PC-9 (cell line): ENCODE data around the gene GBE1. TPM values are rescaled to one million over a fixed set of nuclear protein-coding genes. Genes with fewer than 3 reads are reported as not detected.

Experiments used
- BruUV-seq: library from RNA; stranded (reverse); fragments of 400-500 nt; replicated peaks from 2 replicates; lab custom pipeline; 2021; lab: Mats Ljungman, UMichigan
- CTCF ChIA-PET: fragments of 300-600 bp; sonication (Branson Sonifier 250); formaldehyde crosslinking; loops from one replicate; lab custom pipeline; 2022; ENCODE audit warnings: antibody characterized with exemption; lab: Charles Lee
- POLR2A ChIA-PET: fragments of 300-600 bp; sonication (Branson Sonifier 250); formaldehyde crosslinking; loops from one replicate; lab custom pipeline; 2022; ENCODE audit warnings: antibody characterized with exemption; ENCODE audit not compliant: unreplicated experiment; lab: Charles Lee
- DNase-seq, 2 experiments: peaks; one replicate each; pipeline versions ENCODE4 v3.0.0 to v3.0.0-alpha.2; 2015 to 2022; ENCODE audit warnings: mixed read lengths in 1 of 2
- H2AFZ ChIP-seq: fragments of 200-600 bp; sonication (generic); 2 replicates; pipeline ENCODE4 v1.8.1; 2017; ENCODE audit warnings: antibody characterized with exemption
- H3F3A ChIP-seq: fragments of 200-600 bp; sonication (generic); 2 replicates; pipeline ENCODE4 v1.8.1; 2017; ENCODE audit warnings: antibody characterized with exemption, mild to moderate bottlenecking, low read depth; ENCODE audit not compliant: insufficient read depth
- H3K27ac ChIP-seq: fragments of 200-600 bp; sonication (generic); 2 replicates; pipeline ENCODE4 v1.6.1; 2016; ENCODE audit warnings: mixed run types
- H3K27me3 ChIP-seq: fragments of 200-600 bp; sonication (generic); 2 replicates; pipeline ENCODE4 v1.6.1; 2016; ENCODE audit warnings: low read depth, mixed run types; ENCODE audit not compliant: insufficient read depth
- H3K36me3 ChIP-seq: fragments of 200-600 bp; sonication (generic); 2 replicates; pipeline ENCODE4 v1.6.1; 2016; ENCODE audit warnings: low read depth, mixed run types
- H3K4me1 ChIP-seq: fragments of 200-600 bp; sonication (generic); replicated peaks from 2 replicates; pipeline ENCODE4 v1.6.1; 2016; ENCODE audit warnings: mixed run types; ENCODE audit not compliant: insufficient read depth
- H3K4me2 ChIP-seq: fragments of 200-600 bp; sonication (generic); 2 replicates; pipeline ENCODE4 v1.6.1; 2017; ENCODE audit warnings: mixed run types
- H3K4me3 ChIP-seq: fragments of 200-600 bp; sonication (generic); 2 replicates; pipeline ENCODE4 v1.6.1; 2016; ENCODE audit warnings: mixed run types
- H3K79me2 ChIP-seq: fragments of 200-600 bp; sonication (generic); 2 replicates; pipeline ENCODE4 v1.6.1; 2017; ENCODE audit warnings: low read depth, mixed run types
- H3K9me2 ChIP-seq: fragments of 200-600 bp; sonication (generic); 2 replicates; pipeline ENCODE4 v1.8.1; 2017; ENCODE audit warnings: mild to moderate bottlenecking; ENCODE audit not compliant: insufficient read depth
- H3K9me3 ChIP-seq: fragments of 200-600 bp; sonication (generic); 2 replicates; pipeline ENCODE4 v1.8.1; 2016; ENCODE audit warnings: low read depth; ENCODE audit not compliant: insufficient read depth
- H4K20me1 ChIP-seq: fragments of 200-600 bp; sonication (generic); 2 replicates; pipeline ENCODE4 v1.8.1; 2017; ENCODE audit not compliant: insufficient read depth
- CTCF ChIP-seq: fragments of 200-600 bp; sonication (generic); conservative IDR thresholded peaks from 2 replicates; pipeline ENCODE4 v1.6.1; 2017; ENCODE audit warnings: mixed run types, antibody characterized with exemption, mild to moderate bottlenecking, moderate library complexity
- EZH2 ChIP-seq: fragments of 200-600 bp; sonication (generic); IDR thresholded peaks from 2 replicates; pipeline ENCODE4 v1.8.0; 2017; ENCODE audit warnings: antibody characterized with exemption, low read depth
- intact Hi-C: fragments of 100-400 bp; cut with micrococcal nuclease; formaldehyde crosslinking; loops from one replicate; pipeline ENCODE4 v1.10.0; 2022; ENCODE audit not compliant: unreplicated experiment
- total RNA-seq: library from RNA; stranded (reverse); gene quantifications from 2 replicates; pipeline ENCODE4 v1.2.3, GENCODE V29; 2021

Gene GBE1
- total RNA-seq, 1 experiment from 2014 or later: 31.2 TPM

- ChIA-PET CTCF (no interaction called here), POLR2A (no interaction called here)
- Histone ChIP-seq H3K9me2 (no peaks in the 10 kb centered on the region), H4K20me1 (no peaks in the 10 kb centered on the region), H3K4me1 (no peaks in the 10 kb centered on the region), H3K27me3 (no peaks in the 10 kb centered on the region), H3K36me3 (no peaks in the 10 kb centered on the region), H2AFZ (no peak overlapping the region), H3K79me2 (no peaks in the 10 kb centered on the region), H3F3A (no peaks in the 10 kb centered on the region), H3K4me2 (no peak overlapping the region), H3K4me3 (no peak overlapping the region), H3K9me3 (0 out of 2 replicates have a peak, but pooled peaks cover 5% of the 10 kb centered on the region), H3K27ac (no peak overlapping the region)
- TF ChIP-seq CTCF (no peak), EZH2 (no peak)
- intact Hi-C loops: no loop called here
- no TSS peak for BruUV-seq
- DNase-seq: no peak
Measured at GRCh38 chr3:81638480-81638879, 123.0 kb downstream of the GBE1 start.

GRCh38 chr3:81632659-81633058 lies 128.8 kb downstream of the GBE1 start:
- no peak overlapping the region for H2AFZ ChIP-seq
- no peak overlapping the region for H3K4me3 ChIP-seq
- ChIA-PET POLR2A (no interaction called here), CTCF (no interaction called here)
- no peak for DNase-seq
- no peaks in the 10 kb centered on the region for H3F3A ChIP-seq
- H3K27ac ChIP-seq: no peak overlapping the region
- H3K4me2 ChIP-seq: no peak overlapping the region
- H3K27me3 ChIP-seq: no peaks in the 10 kb centered on the region
- intact Hi-C loops: no loop called here
- no peaks in the 10 kb centered on the region for H3K79me2 ChIP-seq
- TF ChIP-seq EZH2 (no peak), CTCF (no peak)
- H4K20me1 ChIP-seq: no peaks in the 10 kb centered on the region
- H3K9me3 ChIP-seq: no peaks in the 10 kb centered on the region
- no peaks in the 10 kb centered on the region for H3K9me2 ChIP-seq
- no TSS peak for BruUV-seq
- H3K4me1 ChIP-seq: no peaks in the 10 kb centered on the region
- no peaks in the 10 kb centered on the region for H3K36me3 ChIP-seq

- no peaks in the 10 kb centered on the region for H3K79me2 ChIP-seq
- H4K20me1 ChIP-seq: no peaks in the 10 kb centered on the region
- no peaks in the 10 kb centered on the region for H3K9me3 ChIP-seq
- H3K4me2 ChIP-seq: no peak overlapping the region
- no peaks in the 10 kb centered on the region for H3K27me3 ChIP-seq
- no peak overlapping the region for H3K4me3 ChIP-seq
- BruUV-seq: no TSS peak
- ChIA-PET POLR2A (no interaction called here), CTCF (no interaction called here)
- no peaks in the 10 kb centered on the region for H3K4me1 ChIP-seq
- H3K36me3 ChIP-seq: no peaks in the 10 kb centered on the region
- intact Hi-C loops: no loop called here
- H3K9me2 ChIP-seq: no peaks in the 10 kb centered on the region
- TF ChIP-seq EZH2: no peak
- no peak overlapping the region for H3K27ac ChIP-seq
- no peaks in the 10 kb centered on the region for H3F3A ChIP-seq
- no peak for DNase-seq
- no peak overlapping the region for H2AFZ ChIP-seq
Measured at GRCh38 chr3:81624756-81625155, 136.7 kb downstream of the GBE1 start.

- H3K4me1 ChIP-seq: no peaks in the 10 kb centered on the region
- no peaks in the 10 kb centered on the region for H3K36me3 ChIP-seq
- H3K27me3 ChIP-seq: no peaks in the 10 kb centered on the region
- no peaks in the 10 kb centered on the region for H3F3A ChIP-seq
- no peak overlapping the region for H3K4me3 ChIP-seq
- no peak overlapping the region for H3K4me2 ChIP-seq
- no peaks in the 10 kb centered on the region for H3K9me2 ChIP-seq
- CTCF ChIA-PET: no interaction called here
- H3K9me3 ChIP-seq: no peaks in the 10 kb centered on the region
- H3K79me2 ChIP-seq: no peaks in the 10 kb centered on the region
- peaks cover 3% of the 10 kb centered on the region; the same call in 1 of the 2 replicates for H4K20me1 ChIP-seq
- H2AFZ ChIP-seq: no peak overlapping the region
- no peak for DNase-seq
- no peak for TF ChIP-seq CTCF
- no peak for TF ChIP-seq EZH2
- BruUV-seq: no TSS peak
- POLR2A ChIA-PET: no interaction called here
- no peak overlapping the region for H3K27ac ChIP-seq
- intact Hi-C loops: no loop called here
Measured at GRCh38 chr3:81622395-81622794, 139.1 kb downstream of the GBE1 start.
